Ureter (tissue), 1 donor: ENCODE results near the gene STEAP2. TPM values are rescaled to one million over a fixed set of nuclear protein-coding genes. Genes with fewer than 3 reads are reported as not detected.

Experiments used
- DNase-seq: peaks from one replicate; pipeline ENCODE4 v3.0.0-alpha.2; 2020; ENCODE audit warnings: low spot score
- total RNA-seq: library from RNA; stranded (reverse); gene quantifications from one replicate; pipeline ENCODE4 v1.2.4, GENCODE V29; 2023
- donor health status: DM: yes; HTN: yes; CAD: no.

The STEAP2 gene
- total RNA-seq, 1 donor from 2014 or later: 47.1 TPM

- DNase-seq: no peak
Observed at GRCh38 chr7:90270431-90271178, 59.1 kb downstream of the STEAP2 start.

GRCh38 chr7:90271753-90272152 lies 60.2 kb downstream of the STEAP2 start:
- DNase-seq: no peak

GRCh38 chr7:90272242-90272641 lies 60.7 kb downstream of the STEAP2 start:
- DNase-seq: no peak

GRCh38 chr7:90274161-90274560 lies 62.6 kb downstream of the STEAP2 start:
- DNase-seq: no peak

GRCh38 chr7:90276033-90276728 lies 64.6 kb downstream of the STEAP2 start:
- no peak for DNase-seq

Other genes with a start within 250 kb of the STEAP2 start
- 20.5 TPM for gene STEAP1, start 57.3 kb upstream of the STEAP2 start, total RNA-seq
- gene CFAP69, start 33.4 kb downstream of the STEAP2 start, total RNA-seq: 9.3 TPM
- not detected for gene FAM237B, start 109.6 kb downstream of the STEAP2 start, total RNA-seq
- 37.1 TPM for gene GTPBP10, start 135.0 kb downstream of the STEAP2 start, total RNA-seq
- gene CLDN12, start 191.7 kb downstream of the STEAP2 start, total RNA-seq: 28.5 TPM